NCI-H187 treated with DMSO at 0.1 percent for 48 hours (cell line): ENCODE results near the gene RNASE7.

Experiments used
- DNase-seq: peaks from one replicate; lab custom pipeline; 2025; lab: John Stamatoyannopoulos, UW

The RNASE7 gene

DNA sequence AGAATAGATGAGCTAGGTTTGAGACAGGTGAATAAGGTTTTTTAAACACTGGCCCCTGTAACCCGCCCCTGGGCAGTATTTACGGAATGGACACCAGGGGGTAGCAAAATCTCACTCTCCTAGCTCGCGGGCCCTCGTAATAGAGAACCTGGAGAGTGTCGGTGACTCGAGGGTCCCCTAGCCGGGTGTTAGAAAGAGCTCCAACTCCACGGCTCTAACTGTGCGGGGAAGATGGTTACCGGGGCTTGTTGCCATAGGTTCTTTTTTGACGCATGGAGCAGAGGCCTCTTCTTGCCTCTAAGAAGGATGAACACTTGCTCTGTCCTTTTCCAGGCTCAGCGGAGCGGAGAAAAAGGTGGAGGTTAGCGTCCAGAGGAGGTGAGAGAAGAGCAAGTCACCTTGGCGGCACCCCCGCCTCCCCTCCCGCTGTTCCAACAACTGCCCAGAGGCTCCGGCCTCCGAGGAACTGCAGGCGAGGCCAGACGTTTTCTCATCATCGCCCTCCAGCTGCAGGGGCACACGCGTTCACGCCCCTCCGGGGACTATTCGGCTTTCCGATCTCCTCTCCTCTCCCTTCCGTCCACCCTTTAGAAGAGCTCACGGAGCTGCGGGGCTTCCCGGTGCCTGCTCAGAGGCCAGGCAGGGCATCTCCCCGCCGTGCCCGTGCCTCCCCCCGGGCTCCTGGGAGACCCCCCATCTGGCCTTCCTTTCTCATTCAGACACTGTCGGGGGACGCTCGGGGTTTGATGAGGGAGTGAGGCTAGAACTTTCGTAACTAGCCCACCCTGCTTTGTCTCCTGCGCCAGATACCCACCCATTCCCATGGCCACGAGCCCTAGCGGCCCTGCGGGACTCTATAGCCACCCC, 26.6 kb downstream of the RNASE7 start:
- DNase-seq, result no peak

- no peak for DNase-seq
Measured at GRCh38 chr14:21069388-21070082, 27.4 kb downstream of the RNASE7 start.

GRCh38 chr14:21070083-21070609, 28.0 kb downstream of the RNASE7 start, which contains the start of gene ARHGEF40:
ARHGEF40 (plus strand) TSS chr14:21070304; CDS start chr14:21070397, 93 bp downstream.
- no peak for DNase-seq

DNA sequence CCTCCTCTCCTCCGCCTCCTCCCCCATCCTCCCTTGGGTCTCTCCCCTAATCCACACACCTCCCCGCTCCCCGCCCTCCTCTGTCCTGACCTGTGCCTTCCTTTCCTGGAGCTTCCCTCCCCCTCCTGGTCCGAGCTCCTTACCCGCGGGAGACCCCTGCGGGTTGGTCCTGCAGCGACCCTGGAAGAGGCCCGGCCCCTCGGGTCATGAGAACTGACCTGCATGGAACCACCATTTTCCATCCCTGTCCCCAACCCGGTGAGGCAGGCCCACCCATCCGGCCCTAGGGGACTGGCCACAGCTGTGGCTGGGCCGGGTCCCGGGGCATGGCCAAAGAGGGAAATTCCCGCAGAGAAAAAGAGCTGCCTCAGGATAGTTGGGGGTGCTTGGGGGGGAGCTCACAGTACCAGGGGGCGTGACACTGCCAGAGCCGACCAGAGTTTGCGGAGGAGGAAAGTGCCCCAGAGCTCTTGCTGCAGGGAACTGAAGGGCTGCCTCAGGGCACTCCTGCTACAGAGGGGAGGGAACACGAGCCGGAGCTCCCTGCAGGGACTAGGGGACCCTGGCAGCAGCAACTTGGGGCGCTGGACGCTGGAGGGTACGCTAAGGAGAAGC, 28.6 kb downstream of the RNASE7 start:
- DNase-seq, result no peak

DNA sequence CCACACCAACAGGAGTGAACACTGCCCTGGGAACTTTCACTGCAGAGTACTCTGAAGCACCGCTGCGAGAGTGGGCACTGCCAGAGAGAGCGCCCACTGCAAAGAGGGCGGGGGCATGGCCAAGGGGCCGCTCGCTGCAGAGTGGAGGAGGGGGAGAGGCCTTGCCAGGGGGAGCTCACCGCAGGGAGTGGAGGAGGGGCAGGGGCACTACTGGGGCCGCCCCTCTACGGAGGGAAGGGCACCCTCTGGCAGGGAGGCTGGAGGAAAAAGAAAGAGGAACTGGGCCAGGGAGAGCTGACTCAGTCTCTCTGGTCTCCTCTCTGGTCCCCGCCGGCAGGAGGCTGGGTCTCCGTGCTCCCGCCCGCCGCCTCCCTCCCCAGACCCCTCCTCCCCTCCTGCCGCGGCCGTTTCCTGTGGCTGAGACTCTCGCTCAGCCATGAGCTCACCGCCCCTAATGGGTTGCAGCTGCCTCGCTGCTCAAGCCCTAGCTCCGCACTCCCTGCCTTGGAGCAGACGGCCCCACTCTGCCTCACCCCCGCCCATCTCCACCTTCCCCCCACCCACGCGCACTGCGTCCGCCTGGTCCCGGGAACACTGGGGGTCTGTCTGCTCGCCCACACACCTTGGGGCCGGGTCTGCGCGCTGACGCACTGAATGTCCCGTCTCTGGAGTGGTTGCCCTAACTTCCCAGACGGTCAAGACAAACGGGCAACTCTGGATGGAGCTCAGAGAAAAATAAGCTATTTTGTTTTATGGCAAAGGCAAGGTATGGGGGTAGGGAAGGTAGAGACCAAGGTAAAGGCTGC, 29.3 kb downstream of the RNASE7 start:
- no peak for DNase-seq

DNA sequence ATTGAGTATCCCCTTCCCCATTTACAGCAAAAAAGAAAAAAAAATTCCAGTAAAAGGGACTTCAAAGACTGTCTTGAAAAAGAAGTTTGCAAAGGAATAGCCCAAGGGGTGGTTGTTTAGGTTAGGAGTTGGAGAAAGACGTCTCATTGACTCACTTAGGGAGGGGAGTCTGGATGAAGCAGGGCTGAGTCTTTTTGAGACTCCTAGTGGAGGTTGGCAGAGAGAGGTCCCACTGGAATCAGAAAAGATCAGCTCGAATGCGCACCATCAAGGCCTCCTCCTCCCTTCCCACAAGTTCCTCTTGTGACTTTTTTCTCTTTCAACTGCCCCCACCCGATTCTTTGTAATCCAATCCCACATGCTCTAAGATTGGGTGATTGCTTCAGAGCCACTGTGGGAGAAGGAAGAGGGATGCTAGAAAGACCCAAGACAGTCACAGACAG, 29.9 kb downstream of the RNASE7 start:
- no peak for DNase-seq

- DNase-seq, result no peak
Measured at GRCh38 chr14:21072781-21073339, 30.7 kb downstream of the RNASE7 start.

GRCh38 chr14:21073921-21074320, 31.8 kb downstream of the RNASE7 start:
- DNase-seq, result no peak

DNA sequence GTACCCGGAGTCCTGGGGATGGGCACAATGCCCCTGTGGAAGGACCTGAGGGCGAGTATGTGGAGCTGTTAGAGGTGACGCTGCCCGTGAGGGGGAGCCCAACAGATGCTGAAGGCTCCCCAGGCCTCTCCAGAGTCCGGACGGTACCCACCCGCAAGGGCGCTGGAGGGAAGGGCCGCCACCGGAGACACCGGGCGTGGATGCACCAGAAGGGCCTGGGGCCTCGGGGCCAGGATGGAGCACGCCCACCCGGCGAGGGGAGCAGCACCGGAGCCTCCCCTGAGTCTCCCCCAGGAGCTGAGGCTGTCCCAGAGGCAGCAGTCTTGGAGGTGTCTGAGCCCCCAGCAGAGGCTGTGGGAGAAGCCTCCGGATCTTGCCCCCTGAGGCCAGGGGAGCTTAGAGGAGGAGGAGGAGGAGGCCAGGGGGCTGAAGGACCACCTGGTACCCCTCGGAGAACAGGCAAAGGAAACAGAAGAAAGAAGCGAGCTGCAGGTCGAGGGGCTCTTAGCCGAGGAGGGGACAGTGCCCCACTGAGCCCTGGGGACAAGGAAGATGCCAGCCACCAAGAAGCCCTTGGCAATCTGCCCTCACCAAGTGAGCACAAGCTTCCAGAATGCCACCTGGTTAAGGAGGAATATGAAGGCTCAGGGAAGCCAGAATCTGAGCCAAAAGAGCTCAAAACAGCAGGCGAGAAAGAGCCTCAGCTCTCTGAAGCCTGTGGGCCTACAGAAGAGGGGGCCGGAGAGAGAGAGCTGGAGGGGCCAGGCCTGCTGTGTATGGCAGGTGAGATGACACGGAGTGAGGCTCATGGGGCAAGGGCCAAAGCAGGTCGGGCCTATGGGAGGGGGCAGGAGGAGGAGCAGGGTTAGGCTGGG, 32.5 kb downstream of the RNASE7 start:
- DNase-seq, result no peak

GRCh38 chr14:21075719-21076437, 33.7 kb downstream of the RNASE7 start:
- no peak for DNase-seq

DNA sequence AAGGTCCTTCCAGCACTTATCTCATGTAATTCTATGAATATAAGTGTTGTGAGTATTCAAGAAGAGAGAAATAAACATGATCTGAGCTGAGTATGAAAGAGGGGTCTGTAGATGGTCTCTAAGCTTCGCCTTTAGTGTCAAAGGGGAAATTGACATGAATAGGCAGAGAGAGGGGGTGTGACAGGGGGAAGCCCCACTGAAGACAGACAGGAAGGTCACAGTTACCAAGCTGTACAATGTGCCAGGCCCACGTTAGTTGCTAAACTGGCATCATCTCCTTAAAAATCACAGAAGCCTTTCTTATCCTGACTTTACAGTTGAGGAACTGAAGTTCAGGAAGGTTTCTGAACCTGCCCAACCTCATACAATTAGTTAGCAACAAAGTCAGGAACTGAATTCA, 35.5 kb downstream of the RNASE7 start:
- DNase-seq, result no peak

GRCh38 chr14:21078287-21078686, 36.1 kb downstream of the RNASE7 start:
- DNase-seq, result no peak

- no peak for DNase-seq
Measured at GRCh38 chr14:21078726-21079125, 36.6 kb downstream of the RNASE7 start.

DNA sequence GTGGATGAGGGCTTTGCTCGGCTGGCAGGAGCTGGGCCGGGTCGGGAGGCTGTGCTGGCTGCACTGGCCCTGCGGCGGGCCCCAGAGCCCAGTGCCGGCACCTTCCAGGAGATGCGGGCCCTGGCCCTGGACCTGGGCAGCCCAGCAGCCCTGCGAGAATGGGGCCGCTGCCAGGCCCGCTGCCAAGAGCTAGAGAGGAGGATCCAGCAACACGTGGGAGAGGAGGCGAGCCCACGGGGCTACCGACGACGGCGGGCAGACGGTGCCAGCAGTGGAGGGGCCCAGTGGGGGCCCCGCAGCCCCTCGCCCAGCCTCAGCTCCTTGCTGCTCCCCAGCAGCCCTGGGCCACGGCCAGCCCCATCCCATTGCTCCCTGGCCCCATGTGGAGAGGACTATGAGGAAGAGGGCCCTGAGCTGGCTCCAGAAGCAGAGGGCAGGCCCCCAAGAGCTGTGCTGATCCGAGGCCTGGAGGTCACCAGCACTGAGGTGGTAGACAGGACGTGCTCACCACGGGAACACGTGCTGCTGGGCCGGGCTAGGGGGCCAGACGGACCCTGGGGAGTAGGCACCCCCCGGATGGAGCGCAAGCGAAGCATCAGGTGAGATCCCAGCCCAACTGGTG, 39.5 kb downstream of the RNASE7 start:
- DNase-seq, result no peak

DNA sequence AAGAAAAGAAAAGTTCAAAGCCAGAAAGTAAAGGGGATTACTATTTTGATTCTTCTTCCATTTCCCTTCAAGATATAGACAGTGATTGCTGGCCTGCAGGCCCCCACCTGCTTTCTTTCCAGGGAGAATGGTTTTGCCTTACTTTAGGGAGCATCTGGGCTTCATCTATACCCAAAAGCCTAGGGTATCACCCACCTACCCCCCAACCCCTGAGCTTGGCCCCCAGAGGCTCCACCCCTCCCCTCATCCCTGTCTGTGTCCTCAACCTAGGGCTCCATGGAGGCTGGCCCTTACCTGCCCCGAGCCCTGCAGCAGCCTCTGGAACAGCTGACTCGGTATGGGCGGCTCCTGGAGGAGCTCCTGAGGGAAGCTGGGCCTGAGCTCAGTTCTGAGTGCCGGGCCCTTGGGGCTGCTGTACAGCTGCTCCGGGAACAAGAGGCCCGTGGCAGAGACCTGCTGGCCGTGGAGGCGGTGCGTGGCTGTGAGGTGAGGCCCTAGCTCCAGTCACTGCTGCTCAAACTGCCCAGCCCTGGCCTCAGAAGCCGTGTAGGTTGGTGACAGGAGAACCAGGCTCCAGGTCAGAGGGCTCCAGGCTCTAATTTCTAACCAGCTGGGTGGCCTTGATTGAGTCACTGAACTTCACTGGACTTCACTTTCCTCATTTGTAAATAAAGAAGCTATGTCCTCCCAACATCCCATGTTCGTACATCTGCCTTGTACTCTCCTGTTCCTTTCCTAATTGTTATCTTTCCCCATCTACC, 41.6 kb downstream of the RNASE7 start:
- DNase-seq, result no peak

- DNase-seq, result no peak
Measured at GRCh38 chr14:21084396-21084795, 42.2 kb downstream of the RNASE7 start.

- no peak for DNase-seq
Measured at GRCh38 chr14:21084998-21085853, 43.1 kb downstream of the RNASE7 start.

DNA sequence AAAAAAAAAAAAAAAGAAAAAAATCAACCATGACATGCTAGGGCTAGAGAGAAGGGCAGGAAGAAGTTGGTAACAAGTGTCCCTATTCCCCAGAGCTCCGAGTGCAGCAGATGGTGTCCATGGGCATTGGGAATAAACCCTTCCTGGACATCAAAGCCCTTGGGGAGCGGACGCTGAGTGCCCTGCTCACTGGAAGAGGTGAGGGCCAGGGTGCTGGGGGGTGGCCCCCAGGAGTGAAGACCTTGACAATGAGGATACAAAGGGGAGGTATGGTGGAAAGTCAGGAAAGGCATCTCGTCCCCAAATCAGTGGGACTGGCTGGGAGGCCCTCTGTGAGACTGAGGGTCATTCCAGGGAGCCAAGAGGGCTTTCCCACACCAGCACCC, 44.7 kb downstream of the RNASE7 start:
- no peak for DNase-seq
